SHP77 (cell line): ENCODE results near the gene PPP1R3F.
"Not testable (repeated sequence)": the region's sequence is repeated elsewhere in the genome, so short reads cannot be mapped to it uniquely, and the experiment has no call there.

ENCODE experiments used
- DNase-seq, 2 experiments: peaks; one replicate each; lab custom pipeline; 2025; lab: John Stamatoyannopoulos, UW

The PPP1R3F gene

GRCh38 chrX:49273181-49273727 lies 3.7 kb downstream of the PPP1R3F start:
- no peak for DNase-seq

- DNase-seq = no peak
Observed at GRCh38 chrX:49276207-49276606, 6.6 kb downstream of the PPP1R3F start.

- no peak for DNase-seq
Observed at GRCh38 chrX:49276671-49277534, 7.3 kb downstream of the PPP1R3F start.

GRCh38 chrX:49277535-49277830 lies 7.9 kb downstream of the PPP1R3F start:
- no peak for DNase-seq

- DNase-seq = no peak
Observed at GRCh38 chrX:49278081-49278480, 8.5 kb downstream of the PPP1R3F start.

GRCh38 chrX:49282647-49283011 lies 13.0 kb downstream of the PPP1R3F start:
- DNase-seq = peak in 1 of 2 experiments; percentile 6

GRCh38 chrX:49284212-49284611 lies 14.6 kb downstream of the PPP1R3F start:
- no peak for DNase-seq

- no peak for DNase-seq
Observed at GRCh38 chrX:49286136-49286535, 16.5 kb downstream of the PPP1R3F start.

- no peak for DNase-seq
Observed at GRCh38 chrX:49286581-49286980, 17.0 kb downstream of the PPP1R3F start.

- no peak for DNase-seq
Observed at GRCh38 chrX:49287665-49288064, 18.1 kb downstream of the PPP1R3F start.

- no peak for DNase-seq
Observed at GRCh38 chrX:49290215-49290614, 20.6 kb downstream of the PPP1R3F start.

- peak in 1 of 2 experiments; percentile 6 for DNase-seq
Observed at GRCh38 chrX:49291615-49292337, 22.2 kb downstream of the PPP1R3F start.

GRCh38 chrX:49292400-49293362 lies 23.1 kb downstream of the PPP1R3F start:
- DNase-seq = no peak

- not testable (repeated sequence) for DNase-seq
Observed at GRCh38 chrX:49299293-49299692, 29.7 kb downstream of the PPP1R3F start.

- DNase-seq = no peak
Observed at GRCh38 chrX:49300703-49301102, 31.1 kb downstream of the PPP1R3F start.

GRCh38 chrX:49303346-49303745 lies 33.8 kb downstream of the PPP1R3F start, which contains the start of gene GAGE10:
GAGE10 (plus strand) TSS chrX:49303646; CDS start chrX:49304860, 1,214 bp downstream.
- no peak for DNase-seq

- not testable (repeated sequence) for DNase-seq
Observed at GRCh38 chrX:49307775-49308174, 38.2 kb downstream of the PPP1R3F start.

- no peak for DNase-seq
Observed at GRCh38 chrX:49308604-49309269, 39.1 kb downstream of the PPP1R3F start.

GRCh38 chrX:49309401-49309981 lies 39.9 kb downstream of the PPP1R3F start:
- no peak for DNase-seq

GRCh38 chrX:49310371-49310770 lies 40.8 kb downstream of the PPP1R3F start:
- DNase-seq = no peak

GRCh38 chrX:49312176-49312575 lies 42.6 kb downstream of the PPP1R3F start:
- DNase-seq = no peak
